Activated T-cell treated with anti-CD3 and anti-CD28 coated beads for 48 hours (primary cell): Measurements from ENCODE around the gene GRAP2.
"Not testable (repeated sequence)": the region's sequence is repeated elsewhere in the genome, so short reads cannot be mapped to it uniquely, and the experiment has no call there.

Source experiments
- DNase-seq: peaks from one replicate; pipeline ENCODE4 v3.0.0-alpha.2; 2020; ENCODE audit warnings: low read depth

GRAP2 gene

DNA sequence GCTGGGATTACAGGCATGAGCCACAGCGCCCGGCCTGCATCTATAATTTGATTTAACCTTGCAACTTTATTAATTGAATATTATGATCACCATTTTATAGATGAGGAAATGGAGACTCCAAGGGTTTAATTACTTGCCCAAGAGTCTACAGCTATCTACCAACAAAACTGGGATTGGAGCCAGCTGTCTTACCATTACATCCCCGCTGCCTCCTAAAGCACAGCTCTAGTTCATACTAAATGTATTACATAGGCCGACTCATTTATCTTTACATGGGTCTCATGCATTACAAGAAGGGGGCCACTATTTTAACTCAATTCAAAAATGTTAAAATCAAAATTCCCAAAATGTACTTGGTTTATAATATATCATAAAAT, 45.2 kb downstream of the GRAP2 start:
- no peak for DNase-seq

DNA sequence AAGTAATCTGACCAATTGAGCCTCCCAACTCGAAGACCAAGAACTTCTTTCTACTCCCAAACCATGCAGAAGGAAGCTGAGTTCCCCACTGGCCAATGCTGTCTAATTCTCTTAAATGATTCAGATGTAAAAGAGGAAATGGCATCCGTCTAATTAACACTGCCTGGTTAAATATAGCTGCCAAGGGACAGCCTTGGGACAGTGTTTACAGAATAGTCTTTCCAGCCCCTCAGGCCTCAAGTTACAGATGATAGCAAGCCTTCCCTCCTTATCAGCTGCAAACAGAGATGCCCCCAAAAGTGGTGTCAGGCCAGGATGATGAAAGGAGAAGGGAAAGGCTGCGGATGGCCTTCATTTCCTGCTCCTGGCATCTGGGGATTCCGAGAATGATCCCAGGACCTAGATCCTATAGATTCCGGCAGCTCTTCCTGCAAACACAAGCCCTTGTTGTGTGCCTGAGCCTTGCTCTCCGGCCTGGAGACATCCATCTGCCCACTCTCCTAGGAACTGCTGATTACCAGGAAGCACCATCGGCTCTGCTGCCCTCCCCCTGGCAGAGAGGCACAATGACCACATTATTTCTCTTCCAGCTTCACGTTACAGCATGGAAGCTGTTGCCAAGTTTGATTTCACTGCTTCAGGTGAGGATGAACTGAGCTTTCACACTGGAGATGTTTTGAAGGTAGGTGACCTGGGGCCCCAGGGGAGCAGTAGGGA, 45.8 kb downstream of the GRAP2 start:
- DNase-seq = no peak

DNA sequence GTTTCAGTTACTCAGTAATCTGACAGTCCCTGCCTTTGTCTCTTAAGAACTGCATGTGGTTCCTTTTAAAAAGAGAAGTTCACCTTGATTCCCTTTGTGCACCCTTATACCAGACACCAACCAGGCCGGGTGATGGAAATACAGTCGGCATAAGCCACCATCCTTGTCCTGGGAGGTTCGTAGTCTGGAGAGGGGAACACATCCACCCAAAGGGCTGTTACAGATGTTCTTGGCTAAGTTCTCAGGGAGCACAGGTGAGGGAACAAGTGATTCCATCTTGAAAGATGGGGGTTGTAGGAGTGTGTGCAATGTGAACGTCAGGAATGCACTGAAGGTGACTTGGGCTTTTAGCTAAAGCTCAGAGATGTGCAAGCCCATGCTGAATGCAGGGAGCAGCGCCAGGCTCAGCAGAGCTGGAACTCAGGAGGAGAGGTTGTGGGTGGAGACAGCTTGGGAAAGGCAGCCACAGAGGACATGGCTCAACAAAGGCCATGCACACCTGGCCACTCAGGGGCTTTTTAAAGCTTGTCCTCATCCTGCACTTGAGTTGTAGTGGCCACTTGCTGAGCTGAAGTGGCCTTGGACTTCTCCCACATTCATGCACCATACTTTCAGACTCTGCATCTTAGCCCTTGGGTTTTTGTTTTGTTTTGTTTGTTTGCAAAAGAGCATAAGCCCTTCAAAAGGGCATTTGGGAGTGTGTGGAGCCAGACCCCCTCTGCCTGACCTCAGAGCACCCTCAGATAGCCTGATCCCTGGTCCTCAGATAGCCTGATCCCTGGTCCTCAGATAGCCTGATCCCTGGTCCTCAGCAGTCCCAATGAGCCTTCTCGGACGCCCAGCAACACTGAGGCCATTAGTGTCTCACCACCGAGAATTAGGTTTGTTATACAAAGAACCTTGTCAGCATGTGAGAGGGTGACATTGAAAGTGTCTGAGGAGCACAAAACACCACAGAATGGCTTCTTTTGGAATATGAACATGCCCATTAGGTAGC, 46.6 kb downstream of the GRAP2 start:
- no peak for DNase-seq

DNA sequence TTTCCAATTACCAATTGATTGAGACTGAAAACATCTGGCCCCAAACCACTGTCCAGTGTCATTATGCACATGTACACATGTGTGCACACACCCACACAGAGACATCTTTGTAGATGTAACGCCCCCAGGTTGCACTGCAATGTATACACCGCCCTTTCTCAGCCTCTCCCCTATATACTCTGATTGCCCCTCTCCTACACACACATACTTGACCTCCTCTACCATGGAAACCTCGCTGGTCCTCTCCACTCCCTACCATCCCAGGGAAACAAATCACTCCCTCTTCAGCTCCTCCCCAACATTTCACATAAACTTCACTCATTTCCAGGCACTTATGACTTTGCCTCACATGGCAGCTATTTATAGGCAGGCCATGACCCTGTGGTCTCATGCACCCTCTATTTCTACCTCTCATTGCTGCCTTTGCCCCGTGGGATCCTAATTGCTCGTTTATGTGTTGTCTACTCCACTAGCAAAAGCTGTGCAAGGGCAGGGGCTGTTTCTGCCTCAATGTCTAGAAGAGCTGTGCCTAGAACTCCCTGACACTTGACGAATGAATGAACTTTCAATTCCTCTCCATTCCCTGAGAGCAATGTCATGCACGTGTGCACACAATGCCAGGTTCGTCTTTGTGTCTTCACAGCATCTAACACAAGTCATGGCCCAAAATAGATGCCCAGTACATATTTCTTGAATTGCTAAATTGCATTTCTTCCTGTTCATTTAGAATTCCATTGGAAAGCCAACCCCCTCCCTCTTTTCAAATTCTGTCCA, 49.3 kb downstream of the GRAP2 start:
- DNase-seq = no peak

DNA sequence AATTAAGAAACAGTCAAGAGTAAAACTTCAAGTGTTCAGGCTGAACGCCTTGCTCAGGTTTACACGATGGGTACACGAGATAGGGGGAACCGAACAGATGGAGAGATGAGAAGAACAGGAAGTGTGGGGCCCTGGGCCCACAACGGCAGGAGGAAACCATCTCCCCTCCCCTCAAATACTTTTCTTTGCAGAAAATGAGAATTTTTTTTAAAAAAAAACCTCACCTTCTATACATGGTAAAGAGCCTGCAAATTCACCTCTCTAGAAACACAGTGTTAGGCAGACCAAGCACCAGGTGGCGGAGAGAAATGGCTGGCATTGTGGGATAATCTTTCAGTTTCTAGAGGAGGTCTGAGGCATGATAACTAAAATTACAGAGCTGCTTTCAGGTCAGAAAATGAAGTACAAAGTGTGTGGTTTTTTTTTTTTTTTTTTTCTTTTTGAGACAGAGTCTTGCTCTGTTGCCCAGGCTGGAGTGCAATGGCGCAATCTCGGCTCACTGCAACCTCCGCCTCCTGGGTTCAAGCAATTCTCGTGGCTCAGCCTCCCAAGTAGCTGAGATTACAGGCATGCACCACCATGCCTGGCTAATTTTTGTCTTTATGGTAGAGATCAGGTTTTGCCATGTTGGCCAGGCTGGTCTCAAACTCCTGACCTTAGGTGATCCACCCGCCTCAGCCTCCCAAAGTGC, 50.9 kb downstream of the GRAP2 start:
- DNase-seq = not testable (repeated sequence)

DNA sequence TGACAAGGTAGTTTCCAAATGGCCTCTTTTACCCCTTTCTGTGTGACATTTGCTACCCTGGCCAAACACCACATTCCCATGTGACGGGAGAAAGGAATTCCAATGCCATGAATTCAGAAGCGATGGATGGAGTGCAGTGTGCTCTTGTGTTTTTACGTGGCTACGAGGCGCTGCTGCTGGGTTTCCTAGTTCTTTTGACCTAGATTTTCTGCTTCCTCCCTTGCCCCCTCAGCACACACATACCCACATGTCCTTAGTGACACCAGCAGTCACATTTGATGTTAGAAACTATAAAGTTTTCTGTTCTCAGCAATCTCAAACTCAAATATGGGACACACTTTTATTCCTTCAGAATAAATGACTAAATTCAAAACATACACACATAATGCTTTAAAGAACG, 51.5 kb downstream of the GRAP2 start:
- DNase-seq = no peak

DNA sequence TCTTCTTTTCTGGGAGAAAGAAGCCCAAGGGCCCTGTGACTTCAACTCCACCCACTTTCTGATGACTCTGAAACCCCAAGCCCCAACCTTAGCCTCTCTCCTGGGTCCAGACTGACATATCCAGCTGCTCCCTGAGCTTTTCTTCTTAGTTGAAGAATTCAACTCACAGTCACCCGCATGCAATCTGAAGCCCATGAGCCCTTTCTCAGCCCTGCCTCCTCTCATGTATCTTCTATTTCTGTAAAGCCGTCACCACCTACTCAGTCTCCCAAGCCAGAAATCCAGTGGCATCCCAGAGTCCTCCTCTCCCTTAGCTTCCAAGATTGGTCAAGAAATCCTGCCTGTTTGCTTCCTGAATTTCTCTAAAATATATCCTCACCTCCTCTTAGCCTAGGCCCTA, 52.2 kb downstream of the GRAP2 start:
- no peak for DNase-seq

DNA sequence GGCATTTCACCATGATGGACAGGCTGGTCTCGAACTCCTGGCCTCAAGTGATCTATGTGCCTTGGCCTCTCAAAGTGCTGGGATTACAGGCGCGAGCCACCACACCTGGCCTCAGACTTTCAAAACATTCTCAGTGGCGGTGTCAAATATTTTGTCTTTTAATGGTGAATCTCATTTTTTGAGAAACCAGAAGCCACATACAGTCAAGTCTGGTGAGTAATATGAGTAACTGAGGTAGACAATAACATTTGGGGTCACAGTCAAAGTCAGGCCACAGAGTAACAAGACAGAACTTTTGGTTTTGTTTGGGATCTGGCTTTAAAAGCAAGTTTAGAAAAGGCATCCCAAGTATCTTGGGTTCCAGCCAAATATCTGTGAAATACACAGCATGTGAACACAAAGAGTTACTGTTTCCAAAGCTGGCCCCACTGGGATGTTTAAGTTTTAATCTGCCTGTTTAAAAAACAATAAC, 53.7 kb downstream of the GRAP2 start:
- DNase-seq = no peak

DNA sequence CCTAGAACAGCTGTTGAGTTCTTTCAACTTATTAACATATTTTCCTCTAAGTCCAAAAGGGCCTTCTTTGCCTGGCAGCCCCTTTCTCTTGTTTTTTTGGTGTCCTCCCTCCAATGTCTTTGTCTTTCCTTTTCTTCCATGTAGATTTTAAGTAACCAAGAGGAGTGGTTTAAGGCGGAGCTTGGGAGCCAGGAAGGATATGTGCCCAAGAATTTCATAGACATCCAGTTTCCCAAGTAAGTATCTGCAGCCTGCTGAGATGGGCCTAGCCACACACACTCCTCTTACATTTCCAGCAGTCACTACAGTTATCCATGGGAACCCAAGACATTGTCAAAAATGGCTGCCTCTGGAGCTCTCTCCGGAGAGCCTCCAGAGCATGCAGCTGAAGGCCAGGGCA, 54.8 kb downstream of the GRAP2 start:
- no peak for DNase-seq

DNA sequence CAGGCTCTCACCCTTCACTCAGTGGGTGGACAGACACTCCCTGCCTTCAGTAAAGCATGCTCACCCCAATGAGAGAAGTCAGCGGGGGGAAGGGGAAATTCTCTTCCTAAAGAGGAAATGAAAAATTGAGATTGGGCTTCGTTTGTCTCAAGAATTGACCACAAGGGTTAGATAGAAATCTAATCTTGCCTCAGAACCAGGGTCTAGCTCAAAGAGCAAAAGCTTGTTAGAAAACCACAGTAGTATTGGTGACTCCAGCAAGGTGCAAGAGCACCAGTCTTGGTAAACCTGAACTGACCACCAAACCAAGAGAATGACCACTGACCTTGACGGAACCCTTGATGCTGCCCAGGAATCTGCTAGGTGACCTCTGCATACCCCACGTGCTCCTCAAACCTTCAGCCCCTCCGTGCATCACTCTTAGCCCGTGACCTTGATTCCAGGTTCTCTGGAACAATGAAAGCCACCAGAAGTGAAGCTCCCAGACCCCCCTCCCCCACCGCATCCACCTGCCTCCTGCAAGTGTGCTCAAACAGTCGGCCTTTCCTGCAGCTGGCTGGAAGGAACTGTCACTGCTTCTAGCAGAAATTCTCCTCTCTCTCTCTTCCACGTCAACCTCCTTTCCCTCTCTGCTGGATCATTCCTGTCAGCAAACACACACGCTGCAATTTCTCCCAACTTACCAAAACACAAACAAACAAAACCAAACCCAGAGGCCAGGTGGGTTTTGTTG, 56.2 kb downstream of the GRAP2 start:
- DNase-seq = no peak

DNA sequence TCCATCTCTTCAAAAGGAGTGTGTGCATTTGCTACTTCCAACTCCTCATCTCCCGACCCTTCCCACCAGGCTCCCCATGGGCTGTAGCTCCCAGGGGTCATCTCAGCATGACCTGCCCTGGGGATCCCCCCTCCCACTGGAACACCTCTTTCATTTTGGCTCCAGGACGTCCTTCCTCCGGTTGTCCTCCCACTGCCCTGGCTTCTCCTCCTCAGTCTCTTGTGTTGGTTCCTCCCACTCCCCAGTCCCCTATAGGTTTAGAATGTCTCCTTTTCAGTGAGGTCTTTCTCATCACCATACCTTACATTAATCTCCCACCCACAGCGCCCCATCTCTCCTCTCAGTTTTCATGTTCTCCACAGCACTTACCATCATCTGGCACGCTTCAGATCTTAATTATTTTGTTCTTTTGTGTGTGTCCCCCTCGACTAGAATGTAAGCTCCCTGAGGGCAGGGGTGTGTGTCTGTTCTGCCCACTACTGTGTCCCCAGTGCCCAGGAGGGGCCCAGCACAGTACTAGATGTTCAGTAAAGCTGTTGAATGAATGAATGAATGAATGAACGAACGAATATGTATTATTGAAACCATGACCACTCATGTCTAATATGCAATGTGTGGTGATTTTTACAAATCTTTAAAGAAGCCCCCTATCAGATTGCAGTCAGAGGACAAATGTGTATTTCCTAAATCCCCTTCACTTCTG, 57.3 kb downstream of the GRAP2 start:
- no peak for DNase-seq

DNA sequence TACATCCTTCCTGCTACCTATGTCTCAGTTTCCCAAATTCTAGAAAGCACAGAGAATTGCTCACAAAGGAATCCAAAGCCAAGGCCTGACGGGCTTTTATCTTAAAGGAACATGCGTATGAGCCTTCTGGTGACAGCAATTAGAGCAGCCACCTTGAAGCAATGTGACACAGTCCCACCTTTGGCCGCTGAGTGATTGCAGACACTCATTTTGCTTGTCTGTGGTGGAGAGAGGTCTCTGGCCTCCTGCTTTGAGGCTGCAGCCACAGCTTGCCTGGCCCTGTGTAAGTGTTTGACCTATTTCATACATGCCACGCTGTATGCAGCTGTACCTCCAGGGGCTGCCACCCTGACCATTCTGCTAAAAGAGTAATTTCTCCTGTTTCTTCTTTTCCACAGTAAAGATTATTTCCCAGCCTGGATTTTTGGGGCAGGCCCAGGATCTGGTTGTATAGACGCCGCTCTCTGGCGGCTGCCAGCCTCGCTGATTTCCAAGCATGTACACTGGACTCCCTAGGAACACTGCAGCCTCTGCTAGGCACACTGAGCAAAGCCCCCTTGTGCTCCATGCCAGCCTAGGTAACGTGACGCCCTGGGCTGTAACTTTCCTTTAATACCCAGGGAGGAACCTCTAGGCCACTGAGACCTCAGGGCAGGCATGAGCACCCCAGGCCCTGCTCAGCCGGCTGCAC, 58.2 kb downstream of the GRAP2 start:
- DNase-seq = no peak

DNA sequence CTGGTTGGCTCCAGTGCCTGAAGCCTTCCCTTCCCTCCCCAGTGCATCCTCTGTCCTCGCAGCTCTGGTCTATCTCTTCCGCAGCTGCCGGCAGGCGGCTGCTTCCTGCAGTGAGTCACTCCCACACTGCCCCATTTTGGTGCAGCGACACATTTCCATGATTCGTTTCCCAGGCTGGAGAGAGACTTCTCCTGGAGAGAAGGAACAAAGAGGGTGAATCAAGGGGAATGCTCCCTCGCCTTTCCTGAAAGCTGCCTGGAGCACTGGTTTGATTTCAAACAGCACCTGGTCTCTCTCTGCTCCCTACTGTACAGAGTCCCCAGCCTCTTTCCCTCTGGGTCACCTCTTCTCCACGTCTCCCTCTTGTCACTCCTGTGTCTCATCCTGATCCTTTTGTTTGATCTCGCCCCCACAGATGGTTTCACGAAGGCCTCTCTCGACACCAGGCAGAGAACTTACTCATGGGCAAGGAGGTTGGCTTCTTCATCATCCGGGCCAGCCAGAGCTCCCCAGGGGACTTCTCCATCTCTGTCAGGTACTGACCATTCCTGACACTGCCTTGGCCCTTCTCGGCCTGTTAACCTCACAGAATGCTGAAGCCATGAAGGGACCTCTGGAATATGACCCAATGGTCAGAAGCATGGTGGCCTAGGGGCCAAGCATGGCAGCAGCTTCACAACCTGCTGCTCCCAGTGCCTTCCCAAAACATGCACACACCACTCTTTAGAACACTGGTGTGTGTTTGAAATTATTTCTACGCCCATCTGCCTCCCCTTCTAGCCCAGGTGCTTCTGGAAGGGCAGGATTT, 59.0 kb downstream of the GRAP2 start, which contains the start of gene TMA7B:
TSS of gene TMA7B (plus strand) at position 758 of the 808 bp plus-strand sequence. CDS start 3,978 bp downstream, outside the sequence.
- no peak for DNase-seq

DNA sequence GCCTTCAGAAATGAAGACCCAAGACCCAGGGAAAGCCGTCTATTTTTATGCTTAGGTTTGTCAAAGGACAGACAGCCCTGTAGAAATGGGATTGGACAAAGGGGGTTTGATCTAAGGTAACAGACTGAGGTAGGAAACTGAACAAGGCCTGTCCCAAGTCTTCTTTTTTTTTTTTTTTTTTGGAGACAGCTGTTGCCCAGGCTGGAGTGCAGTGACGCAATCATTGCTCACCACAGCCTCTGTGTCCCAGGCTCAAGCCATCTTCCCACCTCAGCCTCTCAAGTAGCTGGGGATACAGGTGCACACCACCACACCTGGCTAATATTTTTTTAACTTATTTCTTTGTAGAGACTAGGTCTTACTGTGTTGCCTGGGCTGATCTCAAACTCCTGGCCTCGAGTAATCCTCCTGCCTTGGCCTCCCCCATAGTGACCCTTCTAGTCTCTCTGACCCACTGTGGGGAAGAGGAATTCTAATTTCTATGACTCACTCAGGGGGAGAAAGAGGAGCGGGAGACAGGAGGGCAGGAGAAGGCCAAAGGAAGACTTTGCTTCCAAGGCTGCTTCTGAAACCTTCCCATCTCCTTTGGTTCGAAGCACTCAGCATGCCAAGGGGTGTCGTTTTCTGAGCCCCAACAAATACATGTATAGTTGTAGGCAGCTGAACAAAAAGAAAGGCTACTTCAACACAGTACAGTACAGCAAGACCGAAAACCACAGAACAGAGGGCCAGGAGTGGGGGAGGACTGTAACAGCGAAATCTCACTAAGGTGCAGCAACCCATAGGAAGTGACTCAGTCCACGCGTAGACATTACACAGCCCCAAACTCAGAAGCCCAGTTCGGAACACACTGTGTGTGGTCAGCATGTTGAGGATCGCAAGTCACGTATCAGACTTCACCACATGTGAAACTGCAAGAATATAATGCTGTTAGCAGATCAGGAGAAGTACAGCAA, 60.2 kb downstream of the GRAP2 start:
- peak; percentile 62 for DNase-seq

DNA sequence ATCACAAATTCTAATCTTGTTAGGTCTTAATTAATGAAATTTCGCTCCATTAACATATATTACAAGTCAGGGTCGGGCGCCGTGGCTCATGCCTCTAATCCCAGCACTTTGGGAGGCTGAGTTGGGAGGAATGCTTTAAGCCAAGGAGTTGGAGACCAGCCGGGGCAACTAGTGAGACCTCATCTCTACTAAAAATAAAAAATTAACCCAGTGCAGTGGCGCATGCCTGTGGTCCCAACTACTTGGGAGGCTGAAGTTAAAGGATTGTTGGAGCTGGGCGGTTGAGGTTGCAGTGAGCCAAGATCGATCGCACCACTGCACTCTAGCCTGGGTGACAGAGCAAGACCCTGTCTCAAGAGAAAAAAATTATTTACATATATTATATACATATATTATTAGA, 61.2 kb downstream of the GRAP2 start:
- DNase-seq = no peak

DNA sequence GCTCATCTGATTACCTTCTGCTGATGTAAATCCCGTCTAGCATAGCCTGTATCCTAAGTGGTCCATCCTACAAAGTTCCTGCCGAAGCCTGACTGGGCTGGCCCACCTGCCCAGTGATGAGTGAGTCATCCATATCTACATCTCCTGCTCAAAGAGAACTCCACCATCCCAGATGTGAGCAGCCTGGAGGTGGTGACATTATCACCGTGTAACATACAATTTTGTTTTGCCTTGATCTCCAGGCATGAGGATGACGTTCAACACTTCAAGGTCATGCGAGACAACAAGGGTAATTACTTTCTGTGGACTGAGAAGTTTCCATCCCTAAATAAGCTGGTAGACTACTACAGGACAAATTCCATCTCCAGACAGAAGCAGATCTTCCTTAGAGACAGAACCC, 64.9 kb downstream of the GRAP2 start:
- no peak for DNase-seq

DNA sequence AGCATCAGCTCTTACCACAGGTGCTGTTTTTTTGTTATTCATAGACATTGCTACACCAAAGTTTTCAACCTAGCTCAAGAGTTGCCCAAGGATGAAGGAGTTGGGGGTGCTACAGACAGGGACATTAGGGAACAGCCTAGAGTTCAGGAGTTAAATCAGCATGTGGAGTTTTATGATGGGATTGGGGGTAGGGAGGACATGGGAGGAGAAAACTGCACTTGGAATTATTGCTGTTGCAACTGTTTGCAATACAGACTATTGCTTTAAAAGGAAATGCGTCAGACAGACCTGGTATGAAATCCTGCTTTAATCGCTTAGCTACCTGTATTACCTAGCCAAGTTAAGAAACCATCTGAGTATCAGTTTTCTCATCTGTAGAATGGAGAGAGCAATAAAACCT, 65.6 kb downstream of the GRAP2 start:
- DNase-seq = no peak
